HCEC 1CT (cell line): ENCODE results near the gene FOXN3.

ENCODE experiments used
- DNase-seq: peaks from one replicate; pipeline ENCODE4 v3.0.0-alpha.2; 2017

The FOXN3 gene

GRCh38 chr14:89330236-89331002 is 86.6 kb downstream of the FOXN3 start:
- peak; percentile 93 for DNase-seq

- peak; percentile 36 for DNase-seq
These were observed 89.2 kb downstream of the FOXN3 start for GRCh38 chr14:89327771-89328212.

- DNase-seq: no peak
These were observed 91.1 kb downstream of the FOXN3 start for GRCh38 chr14:89325959-89326358.

GRCh38 chr14:89325299-89325883 is 91.6 kb downstream of the FOXN3 start:
- no peak for DNase-seq

GRCh38 chr14:89324501-89325298 is 92.3 kb downstream of the FOXN3 start:
- DNase-seq: no peak

- no peak for DNase-seq
These were observed 96.5 kb downstream of the FOXN3 start for GRCh38 chr14:89320381-89321000.

- DNase-seq: peak; percentile 80
These were observed 97.3 kb downstream of the FOXN3 start for GRCh38 chr14:89319687-89320086.

- no peak for DNase-seq
These were observed 99.9 kb downstream of the FOXN3 start for GRCh38 chr14:89317051-89317691.

GRCh38 chr14:89315493-89316470 is 101.3 kb downstream of the FOXN3 start:
- DNase-seq: no peak

GRCh38 chr14:89314274-89314673 is 102.8 kb downstream of the FOXN3 start:
- no peak for DNase-seq

- DNase-seq: no peak
These were observed 104.1 kb downstream of the FOXN3 start for GRCh38 chr14:89312932-89313331.

GRCh38 chr14:89310211-89310610 is 106.8 kb downstream of the FOXN3 start:
- DNase-seq: no peak

- no peak for DNase-seq
These were observed 107.3 kb downstream of the FOXN3 start for GRCh38 chr14:89309670-89310177.

GRCh38 chr14:89308232-89308959 is 108.6 kb downstream of the FOXN3 start:
- no peak for DNase-seq

GRCh38 chr14:89307409-89307808 is 109.6 kb downstream of the FOXN3 start:
- no peak for DNase-seq

GRCh38 chr14:89304972-89305703 is 111.9 kb downstream of the FOXN3 start:
- peak; percentile 63 for DNase-seq

GRCh38 chr14:89304561-89304960 is 112.5 kb downstream of the FOXN3 start:
- no peak for DNase-seq

- DNase-seq: peak; percentile 76
These were observed 113.3 kb downstream of the FOXN3 start for GRCh38 chr14:89303456-89304435.
